MM.1S (cell line): ENCODE data around the gene GALNTL6.

Experiments
- DNase-seq: peaks from one replicate; pipeline ENCODE4 v3.0.0-alpha.2; 2015
- H2AFZ ChIP-seq: fragments of 300-600 bp; sonication (generic); 2 replicates; pipeline ENCODE4 v1.6.0; 2016; ENCODE audit warnings: antibody characterized with exemption, low read length
- H3F3A ChIP-seq: fragments of 300-600 bp; sonication (generic); 2 replicates; pipeline ENCODE4 v1.6.1; 2016; ENCODE audit warnings: mild to moderate bottlenecking, antibody characterized with exemption, low read length, moderate library complexity, mixed read lengths; ENCODE audit not compliant: insufficient read depth
- H3K27ac ChIP-seq: fragments of 300-600 bp; sonication (generic); 2 replicates; pipeline ENCODE4 v1.5.1; 2016; ENCODE audit warnings: mild to moderate bottlenecking, low read length
- H3K27me3 ChIP-seq: fragments of 300-600 bp; sonication (generic); replicated peaks from 2 replicates; pipeline ENCODE4 v1.6.0; 2016; ENCODE audit warnings: low read length; ENCODE audit not compliant: insufficient read depth
- H3K36me3 ChIP-seq: fragments of 300-600 bp; sonication (generic); replicated peaks from 2 replicates; pipeline ENCODE4 v1.6.1; 2016; ENCODE audit warnings: mild to moderate bottlenecking, low read length, mixed read lengths; ENCODE audit not compliant: insufficient read depth
- H3K4me1 ChIP-seq: fragments of 300-600 bp; sonication (generic); 2 replicates; pipeline ENCODE4 v1.6.1; 2016; ENCODE audit warnings: low read length, mixed read lengths
- H3K4me2 ChIP-seq: fragments of 300-600 bp; sonication (generic); 2 replicates; pipeline ENCODE4 v1.6.0; 2016; ENCODE audit warnings: low read depth, low read length
- H3K4me3 ChIP-seq: fragments of 300-600 bp; sonication (generic); 2 replicates; pipeline ENCODE4 v1.5.1; 2016; ENCODE audit warnings: low read length, mixed read lengths
- H3K79me2 ChIP-seq: fragments of 300-600 bp; sonication (generic); 2 replicates; pipeline ENCODE4 v1.6.1; 2016; ENCODE audit warnings: mixed run types, low read length, mixed read lengths
- H3K9ac ChIP-seq: fragments of 300-600 bp; sonication (generic); 2 replicates; pipeline ENCODE4 v1.6.1; 2016; ENCODE audit warnings: low read length, mixed read lengths
- H3K9me2 ChIP-seq: fragments of 300-600 bp; sonication (generic); replicated peaks from 2 replicates; pipeline ENCODE4 v1.6.1; 2016; ENCODE audit warnings: mild to moderate bottlenecking, low read length, mixed read lengths; ENCODE audit not compliant: insufficient read depth
- H3K9me3 ChIP-seq: fragments of 300-600 bp; sonication (generic); replicated peaks from 2 replicates; pipeline ENCODE4 v1.6.1; 2016; ENCODE audit warnings: mild to moderate bottlenecking, low read length, mixed read lengths; ENCODE audit not compliant: insufficient read depth
- H4K20me1 ChIP-seq: fragments of 300-600 bp; sonication (generic); 2 replicates; pipeline ENCODE4 v1.6.1; 2016; ENCODE audit warnings: mild to moderate bottlenecking, low read length, moderate library complexity, mixed read lengths; ENCODE audit not compliant: insufficient read depth
- EZH2 ChIP-seq: fragments of 300-600 bp; sonication (generic); optimal IDR thresholded peaks from 2 replicates; pipeline ENCODE3; 2017; ENCODE audit warnings: low read depth, mild to moderate bottlenecking, antibody characterized with exemption, low read length, mixed read lengths
- EZH2phosphoT487 ChIP-seq: fragments of 300-600 bp; sonication (generic); IDR thresholded peaks from 2 replicates; pipeline ENCODE4 v1.6.1; 2018; ENCODE audit warnings: antibody characterized with exemption, low read length
- TF ChIP-seq, protein P1 (sequence below): fragments of 300-600 bp; sonication (generic); IDR thresholded peaks from 2 replicates; pipeline ENCODE4 v1.5.1; 2016; ENCODE audit warnings: antibody characterized with exemption, low read length, mixed read lengths

GALNTL6 gene

DNA sequence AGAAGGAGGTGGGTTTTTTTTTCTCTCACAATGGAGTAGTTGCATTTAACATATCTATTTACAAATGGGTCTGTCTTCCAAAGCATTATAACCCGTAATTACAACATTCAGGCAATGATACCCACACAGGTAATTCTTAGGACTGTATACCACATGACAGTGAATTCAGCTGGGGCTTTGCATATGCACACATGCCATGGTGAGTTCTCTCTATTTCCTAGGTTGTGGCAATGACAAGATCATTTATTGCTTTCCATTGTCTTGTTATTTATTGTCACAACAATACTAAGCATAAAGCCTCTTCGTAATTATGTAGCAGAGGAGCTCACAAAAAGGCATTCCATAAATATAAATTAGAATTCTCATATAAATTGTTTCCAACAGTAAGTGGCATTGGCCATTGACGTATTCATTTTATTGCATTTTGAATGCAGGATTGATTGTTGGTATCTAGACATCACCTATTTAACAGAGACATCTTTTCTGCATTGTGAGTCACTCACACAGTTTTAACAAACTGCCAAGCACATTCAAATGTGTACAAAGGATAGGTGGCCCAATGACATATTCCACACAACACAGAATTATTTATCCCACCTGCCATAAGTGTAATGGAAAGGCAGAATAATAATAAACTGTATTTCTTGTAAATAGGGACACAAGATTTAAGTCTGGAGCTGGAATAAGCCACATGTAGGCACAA is 964.7 kb downstream of the GALNTL6 start:
- H3K9me2 ChIP-seq, result no peaks in the 10 kb centered on the region
- no peaks in the 10 kb centered on the region for H3K27me3 ChIP-seq
- no peak overlapping the region for H3K4me3 ChIP-seq
- no peak overlapping the region for H3K4me2 ChIP-seq
- H3K9ac ChIP-seq, result no peak overlapping the region
- no peaks in the 10 kb centered on the region for H3F3A ChIP-seq
- no peak overlapping the region for H2AFZ ChIP-seq
- no peak overlapping the region for H3K27ac ChIP-seq
- no peaks in the 10 kb centered on the region for H3K36me3 ChIP-seq
- TF ChIP-seq EZH2, result no peak
- TF ChIP-seq, protein P1, sequence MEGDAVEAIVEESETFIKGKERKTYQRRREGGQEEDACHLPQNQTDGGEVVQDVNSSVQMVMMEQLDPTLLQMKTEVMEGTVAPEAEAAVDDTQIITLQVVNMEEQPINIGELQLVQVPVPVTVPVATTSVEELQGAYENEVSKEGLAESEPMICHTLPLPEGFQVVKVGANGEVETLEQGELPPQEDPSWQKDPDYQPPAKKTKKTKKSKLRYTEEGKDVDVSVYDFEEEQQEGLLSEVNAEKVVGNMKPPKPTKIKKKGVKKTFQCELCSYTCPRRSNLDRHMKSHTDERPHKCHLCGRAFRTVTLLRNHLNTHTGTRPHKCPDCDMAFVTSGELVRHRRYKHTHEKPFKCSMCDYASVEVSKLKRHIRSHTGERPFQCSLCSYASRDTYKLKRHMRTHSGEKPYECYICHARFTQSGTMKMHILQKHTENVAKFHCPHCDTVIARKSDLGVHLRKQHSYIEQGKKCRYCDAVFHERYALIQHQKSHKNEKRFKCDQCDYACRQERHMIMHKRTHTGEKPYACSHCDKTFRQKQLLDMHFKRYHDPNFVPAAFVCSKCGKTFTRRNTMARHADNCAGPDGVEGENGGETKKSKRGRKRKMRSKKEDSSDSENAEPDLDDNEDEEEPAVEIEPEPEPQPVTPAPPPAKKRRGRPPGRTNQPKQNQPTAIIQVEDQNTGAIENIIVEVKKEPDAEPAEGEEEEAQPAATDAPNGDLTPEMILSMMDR, result no peak
- no peak for TF ChIP-seq EZH2phosphoT487
- H3K79me2 ChIP-seq, result no peaks in the 10 kb centered on the region
- no peaks in the 10 kb centered on the region for H4K20me1 ChIP-seq
- no peaks in the 10 kb centered on the region for H3K9me3 ChIP-seq
- no peaks in the 10 kb centered on the region for H3K4me1 ChIP-seq
- DNase-seq, result no peak

DNA sequence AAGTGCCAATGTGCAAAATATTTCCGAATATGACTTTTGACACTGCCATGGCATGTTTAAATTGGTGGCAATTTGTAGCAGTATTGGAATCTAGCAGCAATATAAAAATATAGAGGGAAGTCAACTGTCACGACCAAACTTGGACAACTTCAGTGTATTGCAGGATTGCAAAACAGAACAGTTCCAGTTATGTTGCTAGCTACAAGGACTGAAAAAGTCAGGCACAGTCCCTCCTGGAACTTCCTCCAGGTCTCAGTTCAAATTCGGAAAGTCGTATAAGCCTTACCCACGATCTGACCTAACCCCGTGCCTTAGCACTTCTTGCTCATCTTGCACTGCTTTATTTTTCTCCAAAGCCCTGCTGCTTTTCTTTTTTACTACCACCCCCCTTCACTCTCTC is 965.4 kb downstream of the GALNTL6 start:
- TF ChIP-seq, protein P1, result no peak
- no peak for TF ChIP-seq EZH2
- TF ChIP-seq EZH2phosphoT487, result no peak
- no peaks in the 10 kb centered on the region for H4K20me1 ChIP-seq
- H3K79me2 ChIP-seq, result no peaks in the 10 kb centered on the region
- no peaks in the 10 kb centered on the region for H3K36me3 ChIP-seq
- no peaks in the 10 kb centered on the region for H3K9me3 ChIP-seq
- no peaks in the 10 kb centered on the region for H3K27me3 ChIP-seq
- no peak overlapping the region for H2AFZ ChIP-seq
- no peak overlapping the region for H3K27ac ChIP-seq
- no peaks in the 10 kb centered on the region for H3K4me1 ChIP-seq
- no peak overlapping the region for H3K4me3 ChIP-seq
- no peak overlapping the region for H3K4me2 ChIP-seq
- no peaks in the 10 kb centered on the region for H3K9me2 ChIP-seq
- H3F3A ChIP-seq, result no peaks in the 10 kb centered on the region
- no peak overlapping the region for H3K9ac ChIP-seq
- DNase-seq, result no peak

- H3K4me2 ChIP-seq, result no peak overlapping the region
- no peaks in the 10 kb centered on the region for H3K4me1 ChIP-seq
- H3K4me3 ChIP-seq, result no peak overlapping the region
- no peaks in the 10 kb centered on the region for H3K9me2 ChIP-seq
- no peaks in the 10 kb centered on the region for H3K79me2 ChIP-seq
- H3K27me3 ChIP-seq, result no peaks in the 10 kb centered on the region
- H3K27ac ChIP-seq, result no peak overlapping the region
- no peak overlapping the region for H2AFZ ChIP-seq
- no peaks in the 10 kb centered on the region for H3F3A ChIP-seq
- DNase-seq, result no peak
- H3K36me3 ChIP-seq, result no peaks in the 10 kb centered on the region
- H3K9ac ChIP-seq, result no peak overlapping the region
- H4K20me1 ChIP-seq, result no peaks in the 10 kb centered on the region
- TF ChIP-seq EZH2 (no peak), EZH2phosphoT487 (no peak)
- TF ChIP-seq, protein P1, result no peak
- no peaks in the 10 kb centered on the region for H3K9me3 ChIP-seq
These were observed 967.4 kb downstream of the GALNTL6 start for GRCh38 chr4:172780566-172781081.
